Ovary (tissue), 9 donors: ENCODE results near the gene LAMC1. TPM values are rescaled to one million over a fixed set of nuclear protein-coding genes. Genes with fewer than 3 reads are reported as not detected.

Experiments used
- DNase-seq, 5 donors: peaks; one replicate each; pipeline ENCODE4 v3.0.0-alpha.2; 2019 to 2020
- H3K27ac ChIP-seq, 2 donors: fragments of 200-600 bp; one replicate each; pipeline versions ENCODE4 v1.5.1 to v1.8.0; 2019 to 2022
- H3K27me3 ChIP-seq: fragments of 200-600 bp; one replicate; pipeline ENCODE4 v1.8.0; 2022
- H3K36me3 ChIP-seq: fragments of 200-600 bp; sonication (generic); one replicate; pipeline ENCODE4 v1.5.1; 2019
- H3K4me1 ChIP-seq: one replicate; pipeline ENCODE4 v1.8.1; 2013; ENCODE audit warnings: mild to moderate bottlenecking, moderate library complexity; ENCODE audit not compliant: insufficient read depth
- H3K4me3 ChIP-seq: fragments of 200-600 bp; sonication (generic); one replicate; pipeline ENCODE4 v1.5.1; 2017
- H3K9me3 ChIP-seq, 2 donors: fragments of 200-600 bp in 1 of 2; sonication (generic) in 1 of 2; one replicate each; pipeline versions ENCODE4 v1.5.1 to v1.8.1; 2013 to 2019; ENCODE audit warnings: mild to moderate bottlenecking in 1 of 2, moderate library complexity in 1 of 2
- EP300 ChIP-seq: sonication (generic); formaldehyde crosslinking; IDR thresholded peaks from one replicate; pipeline ENCODE4 v1.6.1; 2017; ENCODE audit warnings: antibody characterized with exemption
- POLR2A ChIP-seq: fragments of 450-650 bp; IDR thresholded peaks from one replicate; pipeline ENCODE4 v1.6.1; 2017; ENCODE audit warnings: antibody characterized with exemption, mild to moderate bottlenecking, moderate library complexity
- WGBS, 3 donors: extraction: QIAGEN DNeasy Blood & Tissue Kit in 1 of 3; methylation state at CpG; one replicate each; pipeline versions ENCODE4 v1.1.5 to v1.1.7; 2013 to 2017; 5-methylcytosine and 5-hydroxymethylcytosine counted together
- intact Hi-C, 4 donors: fragments of 100-400 bp; cut with DNase I; formaldehyde crosslinking; loops; one replicate each; pipeline versions ENCODE4 v1.11.0 to v1.15.1; 2022 to 2023
- polyA plus RNA-seq, 2 donors: library from polyadenylated mRNA; stranded (reverse); fragments of 200-250 nt in 1 of 2; fragments of 350-450 nt in 1 of 2; fragmentation: Illumina TruSeq in 1 of 2; extraction: RNeasy Lipid Tissue Mini Kit (QIAGEN cat#74804) in 1 of 2; gene quantifications; one replicate each; pipeline ENCODE4 v1.2.3, GENCODE V29; 2013 to 2014
- total RNA-seq, 7 donors: library from RNA; depleted of rRNA in 2 of 7; stranded (reverse); fragments of >200 nt in 2 of 7; fragmentation: NEBNext Ultra II Directional in 3 of 7; extraction: Animal tissue kit (Norgen Biotek cat#: 25700) in 3 of 7; gene quantifications; one replicate each; pipeline versions ENCODE4 v1.1.0 to v1.2.4, GENCODE V29; 2016 to 2023
- TF ChIP-seq, protein P1 (sequence below), 3 donors: fragments of 450-650 bp in 2 of 3; fragments of 200-600 bp in 1 of 3; IDR thresholded peaks; one replicate each; pipeline versions ENCODE4 v1.5.1 to v1.8.0; 2016 to 2022; ENCODE audit warnings: antibody characterized with exemption in 3 of 3, mild to moderate bottlenecking in 1 of 3
- donor health status: DM: no; HTN: no; CAD: no; lungs with moderate emphysema.
- donor health status: DM: no; HTN: no; CAD: no.
- donor health status: Bipolar disorder and iron deficiency.
- donor health status: DM: yes; HTN: yes; CAD: no.
- donor health status: DM: no; HTN: no; CAD: no.
- donor health status: DM: yes; HTN: yes; CAD: no.

Gene LAMC1
- total and polyA plus RNA-seq, 9 donors = 51.3 to 205 (median 85.2) TPM

GRCh38 chr1:183124259-183124658 is 101.0 kb downstream of the LAMC1 start:
- H3K36me3 ChIP-seq = no peaks in the 10 kb centered on the region
- peaks cover 3% of the 10 kb centered on the region for H3K4me1 ChIP-seq
- no peak overlapping the region for H3K27ac ChIP-seq
- H3K4me3 ChIP-seq = no peak overlapping the region
- no peak for TF ChIP-seq POLR2A
- TF ChIP-seq EP300 = no peak
- TF ChIP-seq, protein P1, sequence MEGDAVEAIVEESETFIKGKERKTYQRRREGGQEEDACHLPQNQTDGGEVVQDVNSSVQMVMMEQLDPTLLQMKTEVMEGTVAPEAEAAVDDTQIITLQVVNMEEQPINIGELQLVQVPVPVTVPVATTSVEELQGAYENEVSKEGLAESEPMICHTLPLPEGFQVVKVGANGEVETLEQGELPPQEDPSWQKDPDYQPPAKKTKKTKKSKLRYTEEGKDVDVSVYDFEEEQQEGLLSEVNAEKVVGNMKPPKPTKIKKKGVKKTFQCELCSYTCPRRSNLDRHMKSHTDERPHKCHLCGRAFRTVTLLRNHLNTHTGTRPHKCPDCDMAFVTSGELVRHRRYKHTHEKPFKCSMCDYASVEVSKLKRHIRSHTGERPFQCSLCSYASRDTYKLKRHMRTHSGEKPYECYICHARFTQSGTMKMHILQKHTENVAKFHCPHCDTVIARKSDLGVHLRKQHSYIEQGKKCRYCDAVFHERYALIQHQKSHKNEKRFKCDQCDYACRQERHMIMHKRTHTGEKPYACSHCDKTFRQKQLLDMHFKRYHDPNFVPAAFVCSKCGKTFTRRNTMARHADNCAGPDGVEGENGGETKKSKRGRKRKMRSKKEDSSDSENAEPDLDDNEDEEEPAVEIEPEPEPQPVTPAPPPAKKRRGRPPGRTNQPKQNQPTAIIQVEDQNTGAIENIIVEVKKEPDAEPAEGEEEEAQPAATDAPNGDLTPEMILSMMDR (IDR thresholded peaks at IDR 0.05) = no peak
- no peaks in the 10 kb centered on the region for H3K27me3 ChIP-seq
- intact Hi-C loops = no loop called here
- 18 to 34% (median 28%) methylated on average over 2 of the region's 2 CpGs for WGBS, 3 donors
- no peaks in the 10 kb centered on the region for H3K9me3 ChIP-seq
- peak in 1 of 5 donors; percentile 26 for DNase-seq

GRCh38 chr1:183125279-183125999 is 102.2 kb downstream of the LAMC1 start:
- Histone ChIP-seq H3K27ac (no peak overlapping the region), H3K9me3 (no peaks in the 10 kb centered on the region), H3K4me1 (peaks cover 3% of the 10 kb centered on the region), H3K27me3 (no peaks in the 10 kb centered on the region), H3K36me3 (no peaks in the 10 kb centered on the region), H3K4me3 (no peak overlapping the region)
- TF ChIP-seq, protein P1 (IDR thresholded peaks at IDR 0.05) = no peak
- TF ChIP-seq POLR2A = no peak
- no peak for TF ChIP-seq EP300
- 72 to 88% (median 74%) methylated on average over 5 of the region's 5 CpGs for WGBS, 3 donors
- DNase-seq = no peak
- intact Hi-C loops = no loop called here

DNA sequence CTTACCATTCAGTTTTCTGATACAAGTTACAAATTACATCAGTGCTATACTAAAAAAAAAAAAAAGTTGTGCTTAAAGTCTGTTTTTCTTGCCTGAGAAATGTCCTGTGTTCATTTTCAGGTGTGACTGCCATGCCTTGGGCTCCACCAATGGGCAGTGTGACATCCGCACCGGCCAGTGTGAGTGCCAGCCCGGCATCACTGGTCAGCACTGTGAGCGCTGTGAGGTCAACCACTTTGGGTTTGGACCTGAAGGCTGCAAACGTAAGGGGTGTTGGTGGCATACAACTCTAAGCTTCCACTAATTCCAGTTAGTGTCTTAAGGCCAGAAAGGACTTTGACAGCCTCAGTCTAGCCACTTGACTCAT is 102.8 kb downstream of the LAMC1 start:
- H3K27me3 ChIP-seq = no peaks in the 10 kb centered on the region
- no peak overlapping the region for H3K27ac ChIP-seq
- no peak for DNase-seq
- intact Hi-C loops = no loop called here
- no peak overlapping the region for H3K4me3 ChIP-seq
- H3K9me3 ChIP-seq = no peaks in the 10 kb centered on the region
- WGBS, 3 donors = 83 to 92% (median 88%) methylated on average over 5 of the region's 5 CpGs
- no peak for TF ChIP-seq POLR2A
- TF ChIP-seq, protein P1 (IDR thresholded peaks at IDR 0.05) = no peak
- no peak for TF ChIP-seq EP300
- peaks cover 3% of the 10 kb centered on the region for H3K4me1 ChIP-seq
- H3K36me3 ChIP-seq = no peaks in the 10 kb centered on the region

GRCh38 chr1:183126528-183126927 is 103.3 kb downstream of the LAMC1 start:
- Histone ChIP-seq H3K27ac (no peak overlapping the region), H3K4me1 (peaks cover 3% of the 10 kb centered on the region), H3K4me3 (no peak overlapping the region), H3K9me3 (no peaks in the 10 kb centered on the region), H3K27me3 (no peaks in the 10 kb centered on the region), H3K36me3 (no peaks in the 10 kb centered on the region)
- TF ChIP-seq, protein P1 (IDR thresholded peaks at IDR 0.05) = no peak
- no peak for TF ChIP-seq POLR2A
- TF ChIP-seq EP300 = no peak
- intact Hi-C loops = no loop called here
- WGBS, 3 donors = 7 to 17% (median 13%) methylated on average over 1 of the region's 1 CpG
- DNase-seq = no peak
